ENCODE data around the gene CMC2. TPM values are rescaled to one million over a fixed set of nuclear protein-coding genes. Genes with fewer than 3 reads are reported as not detected.
A peak's percentile ranks its signal among the peaks of the same experiment; 100 is the strongest.

The CMC2 gene
- total and polyA plus RNA-seq, 10 donors: 28.6 to 104 (median 54.8) TPM

- peak; percentile 97 for DNase-seq
- no peaks in the 10 kb centered on the region for H3K27me3 ChIP-seq (replicated peaks in 1 of 7)
- H3K9me3 ChIP-seq: no peaks in the 10 kb centered on the region
- H3K4me1 ChIP-seq: peaks cover 14 to 54% (median 37%) of the 10 kb centered on the region in 6 donors
- TF ChIP-seq POLR2AphosphoS5 (IDR thresholded peaks at IDR 0.05) (no peak), POLR2A (IDR thresholded peaks at IDR 0.05) (no peak)
- TF ChIP-seq, protein P1, sequence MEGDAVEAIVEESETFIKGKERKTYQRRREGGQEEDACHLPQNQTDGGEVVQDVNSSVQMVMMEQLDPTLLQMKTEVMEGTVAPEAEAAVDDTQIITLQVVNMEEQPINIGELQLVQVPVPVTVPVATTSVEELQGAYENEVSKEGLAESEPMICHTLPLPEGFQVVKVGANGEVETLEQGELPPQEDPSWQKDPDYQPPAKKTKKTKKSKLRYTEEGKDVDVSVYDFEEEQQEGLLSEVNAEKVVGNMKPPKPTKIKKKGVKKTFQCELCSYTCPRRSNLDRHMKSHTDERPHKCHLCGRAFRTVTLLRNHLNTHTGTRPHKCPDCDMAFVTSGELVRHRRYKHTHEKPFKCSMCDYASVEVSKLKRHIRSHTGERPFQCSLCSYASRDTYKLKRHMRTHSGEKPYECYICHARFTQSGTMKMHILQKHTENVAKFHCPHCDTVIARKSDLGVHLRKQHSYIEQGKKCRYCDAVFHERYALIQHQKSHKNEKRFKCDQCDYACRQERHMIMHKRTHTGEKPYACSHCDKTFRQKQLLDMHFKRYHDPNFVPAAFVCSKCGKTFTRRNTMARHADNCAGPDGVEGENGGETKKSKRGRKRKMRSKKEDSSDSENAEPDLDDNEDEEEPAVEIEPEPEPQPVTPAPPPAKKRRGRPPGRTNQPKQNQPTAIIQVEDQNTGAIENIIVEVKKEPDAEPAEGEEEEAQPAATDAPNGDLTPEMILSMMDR (IDR thresholded peaks at IDR 0.05 in 8 of 11, conservative IDR thresholded peaks at IDR 0.05 in 3 of 11): no peak
- no peaks in the 10 kb centered on the region for H3K36me3 ChIP-seq
- peak overlapping the region; percentile 62 to 95 (median 84) for H3K4me3 ChIP-seq
- 0 to 1% (median 0%) methylated on average over 16 to 50 of the region's 50 CpGs for WGBS, 5 donors
- intact Hi-C loops (cut with DNase I; ENCODE audit: low total_unique reads): no loop called here
- peak overlapping the region; percentile 96 to 100 (median 99) for H3K27ac ChIP-seq
Observed at GRCh38 chr16:81006211-81006812, 373 bp downstream of the CMC2 start.

DNA sequence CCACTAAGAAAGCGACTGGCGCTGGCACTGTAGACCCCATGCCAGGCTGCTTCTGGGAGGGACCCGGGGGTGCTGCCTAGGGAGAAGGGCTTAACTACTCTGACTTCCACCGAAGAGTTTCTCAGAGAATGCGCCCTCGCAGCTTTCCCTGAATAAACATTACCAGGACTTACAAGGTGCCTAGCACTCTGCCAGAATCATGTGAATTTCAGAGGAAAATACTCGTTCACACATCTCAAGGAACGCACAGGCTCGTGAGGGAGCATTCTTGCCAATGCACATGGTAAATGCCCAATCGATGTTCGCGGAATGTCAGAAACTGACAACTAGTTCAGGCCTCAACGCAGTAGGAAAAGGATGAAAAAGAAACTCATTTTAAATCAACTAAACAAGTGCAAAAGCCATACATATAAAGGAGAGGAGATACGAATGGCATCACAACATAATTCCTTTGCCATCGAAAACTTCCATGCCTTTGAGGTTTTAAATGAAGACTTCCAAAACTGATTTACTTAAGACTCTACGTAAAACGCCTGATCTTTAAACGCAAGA, 999 bp downstream of the CMC2 start:
- DNase-seq: peak; percentile 80
- WGBS, 5 donors: 26 to 37% (median 28%) methylated on average over 18 of the region's 18 CpGs
- Histone ChIP-seq H3K4me3 (peak overlapping the region; percentile 62 to 95 (median 84)), H3K27me3 (replicated peaks in 1 of 7) (no peaks in the 10 kb centered on the region), H3K36me3 (no peaks in the 10 kb centered on the region), H3K27ac (peak overlapping the region; percentile 96 to 100 (median 99)), H3K9me3 (no peaks in the 10 kb centered on the region), H3K4me1 (peaks cover 14 to 56% (median 37%) of the 10 kb centered on the region in 6 donors)
- no peak for TF ChIP-seq POLR2AphosphoS5 (IDR thresholded peaks at IDR 0.05)
- TF ChIP-seq POLR2A (IDR thresholded peaks at IDR 0.05): no peak
- TF ChIP-seq, protein P1 (IDR thresholded peaks at IDR 0.05 in 8 of 11, conservative IDR thresholded peaks at IDR 0.05 in 3 of 11): no peak
- intact Hi-C loops (cut with DNase I; ENCODE audit: low total_unique reads): no loop called here

DNA sequence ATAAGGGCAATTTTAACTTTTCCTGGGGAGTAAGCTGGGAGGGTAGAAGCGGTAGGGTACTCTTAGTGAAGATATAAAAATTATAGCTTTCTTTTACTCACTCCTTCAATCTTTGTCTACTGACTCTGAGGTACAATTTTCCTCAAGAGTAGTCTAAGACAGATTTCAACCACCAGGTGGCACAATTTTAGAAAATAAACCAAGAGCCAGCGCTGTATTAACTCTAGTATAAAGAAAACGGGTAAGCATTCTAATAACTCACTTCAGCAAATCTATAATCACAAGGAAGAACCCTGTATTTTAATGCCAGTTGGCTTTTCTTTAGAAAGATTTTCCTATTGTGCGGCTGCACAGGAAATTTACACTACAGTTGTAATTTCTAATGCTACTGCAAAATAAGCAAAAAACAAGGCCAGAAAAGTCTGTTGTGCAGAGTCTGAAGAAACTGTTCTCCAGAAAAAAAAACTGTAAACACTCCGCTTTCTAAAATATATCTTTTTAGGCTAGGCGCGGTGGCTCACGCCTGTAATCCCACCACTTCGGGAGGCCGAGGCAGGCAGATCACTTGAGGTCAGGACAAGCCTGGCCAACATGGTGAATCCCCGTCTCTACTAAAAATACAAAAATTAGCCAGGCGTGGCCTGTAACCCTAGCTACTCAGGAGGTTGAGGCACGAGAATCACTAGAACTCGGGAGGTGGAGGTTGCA, 1.9 kb downstream of the CMC2 start:
- TF ChIP-seq POLR2AphosphoS5 (IDR thresholded peaks at IDR 0.05): no peak
- TF ChIP-seq, protein P1 (IDR thresholded peaks at IDR 0.05 in 8 of 11, conservative IDR thresholded peaks at IDR 0.05 in 3 of 11): peak; percentile 8 to 80 (median 69)
- 41 to 59% (median 48%) methylated on average over 14 of the region's 14 CpGs for WGBS, 5 donors
- no peak for DNase-seq
- Histone ChIP-seq H3K4me3 (peak overlapping the region; percentile 22 to 95 (median 76)), H3K9me3 (no peaks in the 10 kb centered on the region), H3K27ac (peak overlapping the region in 7 of 8 donors; percentile 73 to 99 (median 82)), H3K36me3 (no peaks in the 10 kb centered on the region), H3K27me3 (replicated peaks in 1 of 7) (no peaks in the 10 kb centered on the region), H3K4me1 (peaks cover 14 to 56% (median 37%) of the 10 kb centered on the region in 6 donors)
- intact Hi-C loops (cut with DNase I; ENCODE audit: low total_unique reads): no loop called here

Data from spleen (tissue), 11 donors.